ENCODE measurements around the gene ZDHHC4.

ZDHHC4 gene

DNA sequence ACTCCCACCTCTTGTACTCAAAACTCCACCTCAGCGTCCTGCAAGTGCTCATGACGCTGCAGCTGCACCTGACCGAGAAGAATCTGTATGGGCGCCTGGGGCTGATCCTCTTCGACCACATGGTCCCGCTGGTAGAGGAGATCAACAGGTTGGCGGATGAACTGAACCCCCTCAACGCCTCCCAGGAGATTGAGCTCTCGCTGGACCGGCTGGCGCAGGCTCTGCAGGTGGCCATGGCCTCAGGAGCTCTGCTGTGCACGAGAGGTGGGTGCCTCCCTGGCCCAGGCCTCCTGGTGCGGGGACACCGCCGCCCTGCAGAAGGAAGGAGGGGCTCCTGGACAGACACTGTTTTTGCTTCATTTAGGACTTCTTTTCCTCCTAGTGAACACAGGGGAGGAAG lies 22.8 kb downstream of the ZDHHC4 start:
- FAIRE-seq = no peak

DNA sequence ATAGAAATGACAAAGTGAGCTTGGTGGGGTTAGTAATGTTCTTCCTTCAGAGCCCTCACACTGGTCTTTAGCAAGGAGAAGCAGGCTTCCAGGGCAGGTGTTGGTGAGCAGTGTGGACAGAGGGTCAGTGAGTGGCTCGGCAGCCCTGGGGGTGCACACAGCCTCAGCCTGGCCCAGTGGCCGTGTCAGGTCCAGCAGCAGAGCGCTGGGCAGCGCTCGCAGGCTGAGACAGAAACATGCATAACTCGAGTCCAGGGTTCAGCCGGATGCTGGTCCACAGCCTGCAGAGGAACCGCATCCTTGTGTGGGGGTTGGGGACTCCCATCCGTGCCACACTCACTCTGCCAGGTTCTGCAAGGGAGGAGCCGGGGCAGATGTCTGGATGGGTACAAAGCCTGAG lies 27.2 kb downstream of the ZDHHC4 start:
- FAIRE-seq (no peak), DNase-seq (ENCODE audit: extremely low spot score, insufficient read length, low read depth) (no peak)

More for the DNA sequence above, 22.8 kb downstream of the ZDHHC4 start:
- DNase-seq (ENCODE audit: extremely low spot score, insufficient read length, low read depth) = no peak

DNA sequence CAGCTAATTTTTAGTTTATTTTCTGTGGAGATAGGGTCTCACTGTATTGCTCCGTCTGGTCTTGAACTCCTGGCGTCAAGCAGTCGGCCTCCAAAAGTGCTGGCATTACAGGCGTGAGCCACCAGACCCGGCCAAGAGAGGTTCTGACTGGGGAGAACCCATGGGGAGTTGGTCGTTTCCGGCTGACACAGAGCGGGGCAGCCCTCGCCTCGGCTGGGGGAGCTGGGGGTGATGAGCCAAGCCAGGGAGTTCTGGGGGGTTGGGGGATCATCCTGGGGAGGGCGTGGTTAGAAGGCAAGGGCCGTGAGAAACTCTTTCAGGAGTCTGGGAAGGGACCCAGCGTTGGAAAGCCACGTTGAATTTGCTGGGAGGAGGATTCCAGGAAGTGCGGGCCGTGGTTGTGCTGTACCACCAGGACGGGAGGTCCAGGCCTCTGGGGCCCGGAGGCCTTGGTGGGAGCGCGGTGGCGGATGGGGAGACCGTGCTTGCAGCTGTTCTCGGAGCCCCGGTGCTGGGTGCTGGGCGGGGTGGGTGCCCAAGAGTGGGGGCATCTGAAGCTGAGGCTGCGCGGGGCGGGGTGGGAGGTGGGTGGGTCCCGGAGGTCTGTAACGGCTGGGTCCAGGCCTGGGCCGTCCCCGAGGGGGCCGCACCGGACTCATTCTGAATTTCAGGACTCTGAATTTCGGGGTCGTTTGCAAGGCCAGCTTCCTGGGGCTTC lies 29.8 kb downstream of the ZDHHC4 start:
- DNase-seq (ENCODE audit: extremely low spot score, insufficient read length, low read depth) (no peak), FAIRE-seq (no peak)

DNA sequence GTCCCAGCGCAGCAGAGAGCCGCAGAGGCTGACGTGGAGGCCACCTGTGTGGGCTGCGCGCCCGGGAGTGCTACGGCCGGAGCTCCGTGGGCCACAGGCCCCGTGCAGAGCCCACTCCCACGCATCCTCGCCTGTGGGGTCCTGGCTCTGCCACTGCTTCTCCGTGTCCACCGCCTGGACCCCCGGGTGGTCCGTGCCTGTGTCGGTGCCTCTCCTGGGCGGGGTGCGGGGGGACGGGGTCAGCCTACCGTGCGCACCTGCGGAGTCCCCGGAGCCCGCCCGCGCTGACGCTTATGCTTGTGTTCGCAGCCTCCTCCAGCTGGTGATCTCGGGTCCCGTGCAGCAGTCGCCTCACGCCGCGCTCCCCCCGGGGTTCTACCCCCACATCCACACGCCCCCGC lies 30.4 kb downstream of the ZDHHC4 start:
- DNase-seq (ENCODE audit: extremely low spot score, insufficient read length, low read depth) (no peak), FAIRE-seq (no peak)

DNA sequence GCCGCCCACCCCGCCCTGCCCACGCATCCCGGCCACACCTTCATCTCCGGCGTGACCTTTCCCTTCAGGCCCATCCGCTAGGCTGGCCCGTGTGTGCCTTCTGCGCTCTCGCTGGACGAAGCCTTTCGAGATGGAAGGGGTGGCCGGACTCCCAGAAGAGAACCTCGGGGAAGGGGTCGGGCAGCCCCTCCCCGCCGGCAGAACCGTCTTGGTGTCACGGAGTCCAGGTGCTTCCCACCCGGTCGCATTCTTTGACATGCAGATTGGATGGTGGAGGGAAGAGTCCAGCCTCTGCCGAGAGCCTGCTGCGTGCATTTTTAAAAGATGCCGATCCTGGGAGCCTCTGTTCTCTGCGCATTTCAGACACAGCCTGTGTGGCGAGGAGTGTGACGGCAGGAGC lies 30.8 kb downstream of the ZDHHC4 start:
- DNase-seq (ENCODE audit: extremely low spot score, insufficient read length, low read depth) = no peak
- no peak for FAIRE-seq

DNA sequence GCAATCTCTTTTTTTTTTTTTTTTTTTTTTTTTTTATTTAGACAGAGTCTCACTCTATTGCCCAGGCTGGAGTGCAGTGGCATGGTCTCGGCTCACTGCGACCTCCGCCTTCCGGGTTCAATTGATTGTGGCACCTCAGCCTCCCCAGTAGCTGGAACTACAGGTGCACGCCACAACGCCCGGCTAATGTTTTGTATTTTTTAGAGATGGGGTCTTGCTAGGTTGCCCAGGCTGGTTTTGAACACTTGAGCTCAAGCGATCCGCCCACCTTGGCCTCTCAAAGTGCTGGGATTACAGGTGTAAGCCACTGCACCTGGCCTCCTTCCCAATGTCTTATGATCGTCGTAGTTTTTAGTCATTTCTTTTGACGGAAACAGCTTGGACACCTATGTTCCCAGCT lies 31.5 kb downstream of the ZDHHC4 start:
- FAIRE-seq (no peak), DNase-seq (ENCODE audit: extremely low spot score, insufficient read length, low read depth) (no peak)

DNA sequence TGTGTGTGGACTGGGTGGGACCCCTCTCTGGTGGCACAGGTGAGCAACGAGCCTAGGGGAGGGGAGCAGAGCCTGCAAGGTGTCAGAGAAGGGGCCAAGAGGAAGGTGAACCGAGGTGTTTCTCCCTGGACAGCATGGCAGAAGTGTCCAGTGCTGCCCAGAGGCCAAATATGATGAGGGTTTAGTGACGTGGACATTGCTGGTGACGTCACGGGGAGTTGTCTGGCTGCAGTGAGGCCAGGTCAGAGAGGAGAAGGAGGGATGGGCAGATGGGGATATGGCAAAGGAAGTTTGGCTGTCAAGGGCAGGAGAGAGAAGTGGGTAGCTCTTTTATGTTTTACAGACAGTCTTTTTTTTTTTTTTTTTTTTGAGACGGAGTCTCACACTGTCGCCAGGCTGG lies 35.6 kb downstream of the ZDHHC4 start:
- FAIRE-seq = no peak
- no peak for DNase-seq (ENCODE audit: extremely low spot score, insufficient read length, low read depth)

DNA sequence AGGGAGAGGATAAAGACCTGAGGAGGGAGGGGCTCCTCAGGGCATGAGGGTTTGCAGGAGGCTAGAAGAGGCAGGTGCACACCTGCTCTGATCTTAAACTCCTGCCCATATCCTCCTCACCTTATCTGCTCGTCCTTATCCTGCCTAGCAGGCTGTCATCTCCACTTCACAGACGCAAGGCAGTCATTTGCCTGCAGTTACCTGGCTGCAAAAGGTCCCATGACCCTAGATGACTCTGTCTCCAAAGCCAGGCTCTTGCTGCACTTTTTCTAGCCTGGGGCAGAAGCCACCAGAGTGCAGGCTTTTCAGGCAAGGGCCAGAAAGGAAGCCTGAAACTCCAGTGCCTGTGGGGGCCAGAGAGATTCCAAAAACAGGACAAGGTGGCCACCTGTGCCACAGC lies 36.5 kb downstream of the ZDHHC4 start:
- no peak for FAIRE-seq
- DNase-seq (ENCODE audit: extremely low spot score, insufficient read length, low read depth) = no peak

DNA sequence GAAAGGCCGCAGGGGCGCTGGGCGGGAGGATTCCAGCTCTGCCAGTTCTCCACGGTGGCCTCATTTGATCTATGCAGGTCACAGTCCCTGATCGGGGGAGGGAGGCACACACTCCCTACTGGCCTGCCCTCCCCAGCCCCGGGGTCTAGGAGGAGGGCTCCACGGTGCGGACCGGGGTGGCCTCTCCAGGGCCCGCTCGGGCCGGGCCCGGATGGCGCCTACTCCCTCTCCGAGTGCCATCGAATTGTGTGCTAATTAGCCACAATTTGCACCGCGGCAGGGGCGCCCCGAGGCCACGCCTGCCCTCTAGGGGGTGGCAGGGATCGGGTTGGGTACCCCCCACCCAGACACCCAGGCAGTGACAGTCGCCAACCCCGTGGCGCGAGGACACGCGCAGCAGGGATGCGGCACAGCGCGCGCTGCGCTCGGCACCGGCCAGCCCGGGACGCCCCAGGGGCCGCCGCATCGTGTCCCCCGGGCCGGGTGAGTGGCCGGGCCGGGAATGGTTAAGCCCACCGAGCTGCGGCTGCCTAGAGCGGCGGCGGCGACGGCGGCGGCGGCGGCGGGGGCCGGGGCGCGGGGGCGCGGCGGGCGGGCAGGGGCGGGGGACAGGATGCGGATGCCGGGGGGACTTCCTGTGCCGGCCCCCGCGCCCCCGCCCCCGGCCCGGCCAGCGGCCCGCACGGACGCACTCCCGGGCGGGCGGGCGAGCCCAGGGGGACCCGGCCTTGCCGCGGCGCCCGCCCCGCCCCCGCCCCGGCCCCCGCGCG lies 37.9 kb downstream of the ZDHHC4 start, which contains the start of gene ZNF853:
Gene ZNF853 (plus strand): TSS at position 658 of the 770 bp plus-strand sequence. CDS start 565 bp downstream, outside the sequence.
- no peak for DNase-seq (ENCODE audit: extremely low spot score, insufficient read length, low read depth)
- no peak for FAIRE-seq

DNA sequence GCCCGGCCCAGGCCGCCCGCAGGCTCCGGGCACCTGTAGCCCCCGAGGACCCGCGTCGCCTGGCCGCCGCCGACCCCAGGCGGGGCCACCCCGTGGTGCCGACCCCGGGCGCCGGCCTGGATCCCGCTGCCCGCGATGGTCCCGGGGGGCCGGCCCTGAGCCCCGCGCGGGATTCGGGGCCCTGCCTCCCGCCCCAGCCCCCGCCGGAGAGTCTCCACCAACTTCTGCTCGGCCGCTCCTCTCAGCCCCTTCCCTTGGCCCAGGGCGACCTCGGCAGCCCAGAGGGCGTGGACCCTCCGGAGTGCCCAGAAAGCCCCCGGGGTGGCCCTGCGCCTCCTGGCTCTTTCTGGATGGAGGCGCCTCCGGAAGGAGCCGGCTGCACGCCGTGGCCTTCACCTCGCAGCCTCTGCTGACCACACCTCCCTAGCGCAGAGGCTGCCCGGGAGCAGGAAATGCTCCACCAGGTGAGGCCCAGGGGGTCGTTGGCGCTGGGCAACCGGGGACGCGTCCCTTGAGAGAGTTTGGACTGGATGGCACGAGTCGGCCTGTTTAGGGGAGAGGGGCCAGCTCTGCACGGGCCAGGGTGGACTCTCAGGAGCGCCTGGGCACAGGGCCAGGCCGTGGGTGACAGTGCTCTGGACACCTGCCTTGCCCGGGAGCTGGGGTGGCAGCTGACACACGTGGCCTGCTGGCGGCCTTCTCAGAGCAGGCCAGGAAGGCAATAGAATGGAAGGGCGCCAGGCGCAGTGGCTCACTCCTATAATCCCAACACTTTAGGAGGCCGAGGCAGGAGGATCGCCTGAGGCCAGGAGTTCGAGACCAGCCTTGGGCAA lies 38.7 kb downstream of the ZDHHC4 start:
- FAIRE-seq = no peak

DNA sequence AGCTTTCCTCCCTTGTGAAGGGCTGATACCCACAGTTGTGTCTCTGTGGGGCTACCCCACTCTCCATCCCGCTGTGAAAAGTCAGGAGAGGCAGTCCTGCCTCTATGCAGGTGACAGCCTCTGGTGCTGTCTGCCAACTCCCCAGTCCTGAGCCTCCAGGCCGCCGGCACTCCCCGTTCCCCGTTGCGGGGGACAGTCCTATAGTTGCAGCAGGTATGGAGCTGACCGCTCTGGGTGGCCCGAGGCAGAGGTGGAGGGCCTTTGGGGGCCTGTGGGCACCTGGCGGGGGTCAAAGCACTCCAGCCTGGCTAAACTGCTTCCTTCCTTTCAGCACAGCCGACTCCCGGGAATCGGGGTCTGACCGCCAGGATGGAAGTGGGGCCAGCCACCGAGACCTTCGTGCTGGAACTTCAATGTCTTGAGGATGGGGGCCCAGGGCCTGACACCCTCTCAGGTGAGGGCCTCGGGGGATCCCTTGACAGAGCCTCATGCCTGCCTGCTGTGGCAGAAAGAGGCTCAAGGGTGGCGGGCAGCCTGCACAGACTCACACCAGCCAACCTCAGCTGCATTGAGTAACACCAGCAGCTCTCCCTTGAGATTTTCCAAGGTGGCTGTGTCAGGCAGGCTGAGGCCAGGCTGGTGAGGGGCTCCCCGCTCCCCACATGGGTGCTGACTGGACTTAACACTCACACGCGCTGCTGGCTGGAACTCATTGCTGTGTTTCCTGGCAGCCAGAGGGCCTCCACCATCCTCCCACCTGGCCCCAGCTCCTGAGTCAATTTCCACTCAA lies 39.8 kb downstream of the ZDHHC4 start:
- FAIRE-seq = no peak
- no peak for DNase-seq (ENCODE audit: extremely low spot score, insufficient read length, low read depth)

More for the DNA sequence above, 38.7 kb downstream of the ZDHHC4 start:
- DNase-seq (ENCODE audit: extremely low spot score, insufficient read length, low read depth) = no peak

DNA sequence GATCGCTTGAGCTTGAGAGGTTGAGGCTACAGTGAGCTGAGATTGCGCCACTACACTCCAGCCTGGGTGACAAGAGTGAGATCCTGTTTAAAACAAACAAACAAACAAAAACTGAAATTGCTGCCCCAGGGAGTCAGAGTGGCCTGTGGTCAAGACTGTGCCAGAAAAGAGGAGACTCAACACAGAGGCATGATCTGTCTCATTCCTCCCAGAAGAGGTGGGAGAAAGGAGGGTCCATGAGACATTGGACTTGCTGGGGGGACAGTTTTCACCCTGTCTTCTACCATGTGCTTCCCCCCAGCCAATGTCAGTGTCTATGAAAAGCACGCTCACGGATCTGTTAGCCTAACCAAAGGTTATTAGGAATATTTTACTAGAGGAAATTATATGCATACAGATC lies 41.4 kb downstream of the ZDHHC4 start:
- no peak for FAIRE-seq
- no peak for DNase-seq (ENCODE audit: extremely low spot score, insufficient read length, low read depth)

DNA sequence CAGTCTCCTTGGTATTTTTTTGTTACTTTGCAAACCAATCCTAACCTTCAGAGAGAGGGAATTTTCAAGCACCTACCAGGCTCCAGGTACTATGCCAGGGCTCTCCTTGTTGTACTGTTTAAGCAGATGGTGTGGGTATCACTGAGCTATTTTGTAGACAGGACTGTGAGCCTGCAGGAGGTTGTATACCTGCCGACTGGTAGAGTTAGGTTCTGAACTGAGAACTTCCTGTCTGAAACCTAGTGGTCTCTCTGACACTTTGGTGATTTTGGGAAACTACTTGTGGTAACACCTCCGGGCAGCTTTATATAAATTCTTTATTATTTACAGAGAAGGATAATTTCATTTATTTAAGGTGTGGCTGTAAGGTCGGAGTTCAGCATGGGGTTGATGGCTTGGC lies 42.7 kb downstream of the ZDHHC4 start:
- FAIRE-seq (no peak), DNase-seq (ENCODE audit: extremely low spot score, insufficient read length, low read depth) (no peak)

DNA sequence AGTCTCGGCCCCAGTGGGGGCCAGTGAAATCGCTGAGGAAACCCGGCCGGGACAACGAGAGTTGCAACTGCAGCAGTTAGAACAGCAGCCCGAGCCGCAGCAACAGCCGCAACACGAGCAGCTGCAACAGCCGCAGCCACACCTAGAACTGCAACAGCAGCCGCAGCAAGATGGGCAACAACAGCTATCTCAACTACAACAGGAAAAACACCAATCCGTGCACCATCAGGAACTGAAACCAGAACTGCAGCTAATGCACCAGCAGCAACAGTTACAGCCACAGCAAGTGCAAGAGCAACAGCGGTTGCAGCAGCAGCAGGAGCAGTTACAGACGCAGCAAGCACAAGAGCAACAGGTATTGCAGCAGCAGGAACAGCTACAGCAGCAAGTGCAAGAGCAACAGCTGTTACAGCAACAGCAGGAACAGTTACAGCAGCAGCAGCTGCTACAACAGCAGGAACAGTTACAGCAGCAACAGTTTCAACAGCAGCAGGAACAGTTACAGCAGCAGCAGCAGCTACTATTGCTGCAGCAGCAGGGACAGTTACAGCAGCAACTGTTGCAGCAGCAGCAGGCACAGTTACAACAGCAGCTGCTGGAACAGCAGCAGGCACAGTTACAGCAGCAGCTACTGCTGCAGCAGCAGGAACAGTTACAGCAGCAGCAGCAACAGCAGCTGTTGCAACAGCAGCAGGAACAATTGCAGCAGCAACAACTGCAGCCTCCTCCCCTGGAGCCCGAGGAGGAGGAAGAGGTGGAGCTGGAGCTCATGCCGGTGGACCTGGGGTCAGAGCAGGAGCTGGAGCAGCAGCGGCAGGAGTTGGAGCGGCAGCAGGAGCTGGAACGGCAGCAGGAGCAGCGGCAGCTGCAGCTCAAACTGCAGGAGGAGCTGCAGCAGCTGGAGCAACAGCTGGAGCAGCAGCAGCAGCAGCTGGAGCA lies 44.2 kb downstream of the ZDHHC4 start:
- no peak for FAIRE-seq
- no peak for DNase-seq (ENCODE audit: extremely low spot score, insufficient read length, low read depth)

DNA sequence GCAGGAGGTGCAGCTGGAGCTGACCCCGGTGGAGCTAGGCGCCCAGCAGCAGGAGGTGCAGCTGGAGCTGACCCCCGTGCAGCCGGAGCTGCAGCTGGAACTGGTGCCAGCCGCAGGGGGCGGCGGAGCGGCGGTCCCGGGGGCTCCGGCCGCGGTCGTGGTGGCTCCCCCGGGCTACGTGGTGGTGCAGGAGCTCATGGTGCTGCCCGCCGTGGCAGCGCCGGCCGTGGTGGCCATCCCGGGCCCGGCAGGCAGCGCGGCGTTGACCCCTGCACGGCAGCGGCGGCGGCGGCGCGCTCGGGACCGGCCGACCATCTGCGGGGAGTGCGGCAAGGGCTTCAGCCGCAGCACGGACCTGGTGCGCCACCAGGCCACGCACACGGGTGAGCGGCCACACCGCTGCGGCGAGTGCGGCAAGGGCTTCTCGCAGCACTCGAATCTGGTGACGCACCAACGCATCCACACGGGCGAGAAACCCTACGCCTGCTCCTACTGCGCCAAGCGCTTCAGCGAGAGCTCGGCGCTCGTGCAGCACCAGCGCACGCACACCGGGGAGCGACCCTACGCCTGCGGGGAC lies 45.0 kb downstream of the ZDHHC4 start:
- no peak for FAIRE-seq

DNA sequence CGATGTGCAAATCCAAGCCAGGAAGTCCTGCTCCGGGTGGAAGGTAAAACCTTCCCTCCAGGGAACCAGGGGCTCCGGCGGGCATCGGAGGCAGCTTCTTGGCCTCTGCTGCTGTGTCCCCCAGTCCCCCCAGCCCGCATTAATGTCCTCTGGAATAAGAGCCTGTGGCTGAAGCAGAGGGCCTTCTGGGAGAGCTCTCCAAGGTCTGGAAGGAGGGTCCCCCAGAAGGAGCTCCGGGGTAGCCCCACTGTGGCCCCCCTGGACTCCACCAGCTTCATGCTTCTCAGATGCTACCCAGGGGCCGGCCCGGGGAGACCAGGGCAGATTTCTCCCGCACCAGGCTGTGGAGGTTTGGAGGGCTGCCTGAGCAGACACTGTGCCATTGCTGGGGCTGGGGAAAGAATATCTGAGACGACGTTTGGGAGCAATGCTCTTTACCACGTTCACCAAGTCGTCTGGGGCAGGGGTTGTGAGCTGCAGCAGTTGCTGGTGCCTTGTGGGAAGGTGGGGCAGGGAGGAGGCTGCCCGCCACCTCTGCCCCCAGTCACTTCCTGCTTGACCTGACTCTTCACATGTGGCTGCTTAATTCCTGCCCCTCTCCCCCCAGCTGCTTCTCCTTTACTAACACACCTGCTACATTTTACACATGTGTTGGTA lies 46.5 kb downstream of the ZDHHC4 start:
- no peak for FAIRE-seq
- DNase-seq (ENCODE audit: extremely low spot score, insufficient read length, low read depth) = no peak

More for the DNA sequence above, 45.0 kb downstream of the ZDHHC4 start:
- DNase-seq (ENCODE audit: extremely low spot score, insufficient read length, low read depth) = no peak

DNA sequence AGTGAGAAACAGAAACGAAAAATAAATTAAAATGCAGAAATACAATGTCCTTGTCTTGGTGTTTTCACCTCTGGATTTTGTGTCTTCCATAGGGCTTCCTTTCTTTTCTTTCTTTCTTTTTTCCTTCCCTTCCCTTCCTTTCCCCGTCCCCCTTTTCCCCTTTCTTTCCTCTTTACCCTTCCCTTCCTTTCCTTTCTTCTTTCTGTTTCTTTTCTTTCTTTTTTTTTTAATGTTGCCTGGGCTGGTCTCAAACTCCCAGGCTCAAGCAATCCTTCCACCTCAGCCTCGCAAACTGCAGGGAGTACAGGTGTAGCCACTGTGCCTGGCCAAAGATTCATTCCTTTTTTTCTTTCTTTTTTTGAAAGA lies 47.0 kb downstream of the ZDHHC4 start:
- FAIRE-seq (no peak), DNase-seq (ENCODE audit: extremely low spot score, insufficient read length, low read depth) (no peak)

DNA sequence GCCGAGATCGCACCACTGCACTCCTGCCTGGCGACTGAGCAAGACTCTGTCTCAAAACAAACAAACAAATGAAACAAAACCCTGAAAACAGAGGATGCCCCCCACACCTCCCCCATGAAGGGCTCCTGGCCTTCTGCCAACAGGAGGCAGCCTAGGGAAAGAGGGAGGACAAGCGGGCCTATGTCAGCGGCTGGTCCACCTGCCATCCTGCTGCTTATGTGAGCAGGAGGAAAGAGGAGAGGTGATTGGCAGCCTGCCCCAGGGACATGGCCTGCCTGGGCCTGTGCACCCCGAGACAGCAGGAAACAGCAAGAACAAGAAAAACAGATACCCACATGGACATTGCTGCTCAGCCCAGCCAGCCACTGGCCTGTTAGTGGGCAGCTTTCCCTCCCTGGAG lies 50.8 kb downstream of the ZDHHC4 start:
- FAIRE-seq = no peak
- no peak for DNase-seq (ENCODE audit: extremely low spot score, insufficient read length, low read depth)

Data from GM18507 (cell line).